GM21528 (cell line): ENCODE results near the gene MAPK4.
A peak's percentile ranks its signal among the peaks of the same experiment; 100 is the strongest.
"Not testable (repeated sequence)": the region's sequence is repeated elsewhere in the genome, so short reads cannot be mapped to it uniquely, and the experiment has no call there.

Source experiments
- ATAC-seq: cut with Tn5 transposase; IDR thresholded peaks from one replicate; pipeline ENCODE4 v1.9.1; 2021; ENCODE audit warnings: mild to moderate bottlenecking, moderate library complexity; ENCODE audit not compliant: unreplicated experiment, low FRiP score

The MAPK4 gene

GRCh38 chr18:50559752-50560680 is at the start of gene MAPK4:
TSS of gene MAPK4 (plus strand) at chr18:50560087. CDS start at chr18:50663959, 103,872 bp downstream.
- peak; percentile 78 for ATAC-seq

- ATAC-seq = not testable (repeated sequence)
These were observed 42.6 kb upstream of the MAPK4 start for GRCh38 chr18:50517277-50517676.

- no peak for ATAC-seq
These were observed 40.9 kb upstream of the MAPK4 start for GRCh38 chr18:50518787-50519546.

- no peak for ATAC-seq
These were observed 36.7 kb upstream of the MAPK4 start for GRCh38 chr18:50523165-50523564.

GRCh38 chr18:50527636-50528307 is 32.1 kb upstream of the MAPK4 start:
- no peak for ATAC-seq

GRCh38 chr18:50528806-50529205 is 31.1 kb upstream of the MAPK4 start:
- no peak for ATAC-seq

- ATAC-seq = not testable (repeated sequence)
These were observed 26.1 kb upstream of the MAPK4 start for GRCh38 chr18:50533822-50534221.

- ATAC-seq = not testable (repeated sequence)
These were observed 15.4 kb upstream of the MAPK4 start for GRCh38 chr18:50544476-50544875.

GRCh38 chr18:50545936-50546335 is 14.0 kb upstream of the MAPK4 start:
- no peak for ATAC-seq

GRCh38 chr18:50548160-50548559 is 11.7 kb upstream of the MAPK4 start:
- ATAC-seq = no peak

GRCh38 chr18:50551651-50552050 is 8.2 kb upstream of the MAPK4 start:
- ATAC-seq = not testable (repeated sequence)

- no peak for ATAC-seq
These were observed 1.7 kb upstream of the MAPK4 start for GRCh38 chr18:50558157-50558556.

- no peak for ATAC-seq
These were observed 737 bp upstream of the MAPK4 start for GRCh38 chr18:50558948-50559751.

- ATAC-seq = peak; percentile 13
These were observed 1.1 kb downstream of the MAPK4 start for GRCh38 chr18:50560681-50561629.

- not testable (repeated sequence) for ATAC-seq
These were observed 2.4 kb downstream of the MAPK4 start for GRCh38 chr18:50562258-50562657.

GRCh38 chr18:50562686-50563085 is 2.8 kb downstream of the MAPK4 start:
- no peak for ATAC-seq

GRCh38 chr18:50563376-50563775 is 3.5 kb downstream of the MAPK4 start:
- no peak for ATAC-seq

GRCh38 chr18:50569930-50570329 is 10.0 kb downstream of the MAPK4 start:
- no peak for ATAC-seq

GRCh38 chr18:50571606-50572005 is 11.7 kb downstream of the MAPK4 start:
- ATAC-seq = no peak
